Endodermal cell (in vitro differentiated cells): ENCODE measurements around the gene GHRL. TPM values are rescaled to one million over a fixed set of nuclear protein-coding genes. Genes with fewer than 3 reads are reported as not detected.

Experiments
- DNase-seq: peaks from one replicate; pipeline ENCODE4 v3.0.0-alpha.2; 2017
- H3K27ac ChIP-seq: 2 replicates; pipeline ENCODE4 v1.5.1; 2013; ENCODE audit warnings: mild to moderate bottlenecking, low read depth, low read length, moderate library complexity
- H3K27me3 ChIP-seq: 2 replicates; pipeline ENCODE4 v1.6.1; 2013; ENCODE audit warnings: mild to moderate bottlenecking, low read length, moderate library complexity; ENCODE audit not compliant: insufficient read depth, control insufficient read depth, poor library complexity, severe bottlenecking
- H3K36me3 ChIP-seq: 2 replicates; pipeline ENCODE4 v1.7.0; 2013; ENCODE audit warnings: mild to moderate bottlenecking, low read length, moderate library complexity; ENCODE audit not compliant: control insufficient read depth, insufficient read depth
- H3K4me1 ChIP-seq: one replicate; pipeline ENCODE4 v1.7.0; 2013; ENCODE audit warnings: low read length; ENCODE audit not compliant: control insufficient read depth, insufficient read depth
- H3K4me3 ChIP-seq: 2 replicates; pipeline ENCODE4 v1.5.1; 2013; ENCODE audit warnings: mild to moderate bottlenecking, low read length, moderate library complexity
- H3K9ac ChIP-seq: 2 replicates; pipeline ENCODE4 v1.6.1; 2013; ENCODE audit warnings: mild to moderate bottlenecking, low read length, moderate library complexity; ENCODE audit not compliant: poor library complexity, severe bottlenecking; ENCODE audit errors: extremely low read depth
- H3K9me3 ChIP-seq: 2 replicates; pipeline ENCODE4 v1.6.1; 2013; ENCODE audit warnings: mild to moderate bottlenecking, low read length, moderate library complexity; ENCODE audit not compliant: control insufficient read depth
- H3K27ac Mint-ChIP-seq: 2 replicates; pipeline ENCODE4 v1.8.0; 2020; ENCODE audit warnings: mixed read lengths
- H3K27me3 Mint-ChIP-seq: 2 replicates; pipeline ENCODE4 v1.8.0; 2021; ENCODE audit warnings: mild to moderate bottlenecking, mixed read lengths; ENCODE audit not compliant: insufficient read depth
- H3K36me3 Mint-ChIP-seq: 2 replicates; pipeline ENCODE4 v1.8.0; 2020; ENCODE audit warnings: low read depth, mixed read lengths
- H3K4me1 Mint-ChIP-seq: 2 replicates; pipeline ENCODE4 v1.8.0; 2020; ENCODE audit warnings: mixed read lengths
- H3K4me3 Mint-ChIP-seq: 2 replicates; pipeline ENCODE4 v1.8.0; 2020; ENCODE audit warnings: mild to moderate bottlenecking, moderate library complexity, mixed read lengths
- H3K9me3 Mint-ChIP-seq: 2 replicates; pipeline ENCODE4 v1.8.0; 2020; ENCODE audit warnings: mild to moderate bottlenecking, mixed read lengths
- CTCF ChIP-seq: fragments of 200-600 bp; sonication (generic); conservative IDR thresholded peaks from 2 replicates; pipeline ENCODE4 v1.5.0; 2021; ENCODE audit warnings: antibody characterized with exemption, mild to moderate bottlenecking
- WGBS, 2 experiments: methylation state at CpG; one replicate each; pipeline versions ENCODE4 v1.1.5 to v1.1.7; 2013; ENCODE audit warnings: missing lambda C conversion rate in 2 of 2, mixed read lengths in 1 of 2; ENCODE audit not compliant: insufficient coverage in 1 of 2, insufficient read length in 1 of 2; 5-methylcytosine and 5-hydroxymethylcytosine counted together
- total RNA-seq, 2 donors: library from RNA; stranded (reverse); fragmentation: NEBNext Ultra II Directional in 1 of 2; extraction: Animal tissue kit (Norgen Biotek cat#: 25700) in 1 of 2; gene quantifications; 2 replicates in 1 of 2; 3 replicates in 1 of 2; pipeline ENCODE4 v1.2.1, GENCODE V29; 2021

Gene GHRL
- total RNA-seq, 2 donors from 2014 or later: not detected

GRCh38 chr3:10315771-10316344, 23.1 kb upstream of the GHRL start:
- Histone ChIP-seq H3K4me3 (no peak overlapping the region), H3K27me3 (peaks cover 6% of the 10 kb centered on the region), H3K9me3 (no peaks in the 10 kb centered on the region), H3K9ac (no peak overlapping the region), H3K36me3 (peaks cover 79% of the 10 kb centered on the region), H3K27ac (no peak overlapping the region), H3K4me1 (peaks cover 14% of the 10 kb centered on the region)
- DNase-seq: no peak
- no peaks in the 10 kb centered on the region for H3K9me3 Mint-ChIP-seq
- H3K36me3 Mint-ChIP-seq: peaks cover 73% of the 10 kb centered on the region
- 94 to 100% methylated on average over 2 to 4 of the region's 4 CpGs for WGBS, 2 experiments
- H3K4me1 Mint-ChIP-seq: peaks cover 22% of the 10 kb centered on the region
- H3K27ac Mint-ChIP-seq: no peak overlapping the region
- no peak for TF ChIP-seq CTCF
- no peak overlapping the region for H3K4me3 Mint-ChIP-seq
- H3K27me3 Mint-ChIP-seq: no peaks in the 10 kb centered on the region

GRCh38 chr3:10315101-10315500, 22.4 kb upstream of the GHRL start:
- peaks cover 14% of the 10 kb centered on the region for H3K4me1 ChIP-seq
- no peak overlapping the region for H3K27ac ChIP-seq
- WGBS, 2 experiments: 97 to 98% methylated on average over 9 to 14 of the region's 14 CpGs
- no peak overlapping the region for H3K4me3 ChIP-seq
- DNase-seq: no peak
- no peak overlapping the region for H3K27ac Mint-ChIP-seq
- H3K4me1 Mint-ChIP-seq: peaks cover 22% of the 10 kb centered on the region
- H3K9me3 ChIP-seq: no peaks in the 10 kb centered on the region
- no peaks in the 10 kb centered on the region for H3K9me3 Mint-ChIP-seq
- TF ChIP-seq CTCF: no peak
- no peak overlapping the region for H3K4me3 Mint-ChIP-seq
- no peak overlapping the region for H3K9ac ChIP-seq
- peaks cover 81% of the 10 kb centered on the region for H3K36me3 Mint-ChIP-seq
- H3K36me3 ChIP-seq: peaks cover 86% of the 10 kb centered on the region
- H3K27me3 ChIP-seq: peaks cover 6% of the 10 kb centered on the region
- no peaks in the 10 kb centered on the region for H3K27me3 Mint-ChIP-seq

GRCh38 chr3:10312861-10313260, 20.1 kb upstream of the GHRL start:
- Histone ChIP-seq H3K9me3 (no peaks in the 10 kb centered on the region), H3K4me3 (no peak overlapping the region), H3K27me3 (no peaks in the 10 kb centered on the region), H3K36me3 (peaks cover 92% of the 10 kb centered on the region), H3K27ac (no peak overlapping the region), H3K4me1 (peaks cover 7% of the 10 kb centered on the region), H3K9ac (no peak overlapping the region)
- WGBS, 2 experiments: 89 to 100% methylated on average over 3 of the region's 3 CpGs
- Mint-ChIP-seq H3K36me3 (peaks cover 86% of the 10 kb centered on the region), H3K27ac (no peak overlapping the region), H3K9me3 (no peaks in the 10 kb centered on the region), H3K27me3 (no peaks in the 10 kb centered on the region), H3K4me3 (no peak overlapping the region), H3K4me1 (peaks cover 16% of the 10 kb centered on the region)
- DNase-seq: no peak
- TF ChIP-seq CTCF: no peak
